Endothelial cell of hepatic sinusoid (primary cell): Measurements from ENCODE around the gene KRT36.

Source experiments
- in situ Hi-C: cut with HindIII; loops from 2 replicates; pipeline ENCODE4 v1.10.0; 2017; ENCODE audit warnings: low sequenced_read_pairs

The KRT36 gene

DNA sequence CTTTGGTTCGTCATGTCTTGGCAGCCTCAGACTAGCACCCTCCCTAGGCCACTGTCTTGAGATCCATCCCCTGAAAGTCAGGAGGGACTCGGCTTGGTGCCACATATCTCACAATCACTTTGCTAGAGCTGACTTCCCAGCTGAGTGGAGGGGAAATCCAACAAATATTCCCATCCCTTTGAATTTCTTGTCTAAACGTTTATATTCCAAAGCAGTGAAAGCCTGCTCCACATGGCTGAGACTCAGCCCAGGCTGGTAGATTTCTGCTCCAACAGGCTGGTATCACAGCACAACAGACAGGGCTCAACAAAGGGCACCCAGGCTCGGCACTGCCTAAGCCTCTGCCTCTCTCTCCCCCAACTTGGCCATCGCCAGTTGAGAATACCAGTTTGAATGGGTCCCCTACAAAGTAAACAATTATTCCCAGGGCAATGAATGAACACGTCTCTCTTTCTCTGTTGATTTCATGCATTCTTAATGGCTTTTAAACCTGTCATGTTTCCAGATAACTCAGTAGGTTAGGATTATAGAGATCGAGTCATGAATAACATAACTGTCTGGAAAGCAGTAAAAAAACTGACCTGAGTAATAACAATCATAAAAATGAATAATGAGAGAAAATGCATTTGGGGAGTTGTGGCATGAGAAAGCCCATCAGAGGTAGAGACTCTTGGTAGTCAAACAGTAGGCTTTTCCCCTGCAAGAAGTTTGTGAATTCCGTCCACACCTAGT is 14.7 kb upstream of the KRT36 start:
- in situ Hi-C loops: no loop called here

DNA sequence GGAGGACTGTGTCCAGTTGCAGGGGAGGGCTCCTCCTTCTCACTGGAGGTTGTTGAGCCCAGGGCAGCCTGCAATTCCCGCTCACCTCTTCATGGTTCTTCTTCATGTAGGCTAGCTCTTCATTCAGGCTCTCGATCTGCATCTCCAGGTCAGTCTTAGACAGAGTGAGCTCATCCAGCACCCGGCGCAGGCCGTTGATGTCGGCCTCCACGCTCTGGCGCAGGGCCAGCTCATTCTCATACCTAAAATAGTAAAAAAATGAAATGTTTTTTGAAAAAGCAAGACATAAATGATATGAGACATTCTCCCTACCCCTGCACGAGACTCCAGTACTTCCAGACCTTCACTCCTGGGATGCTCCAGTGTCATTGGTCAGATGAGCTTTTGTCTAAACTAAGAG is 13.5 kb upstream of the KRT36 start:
- in situ Hi-C loops: no loop called here

DNA sequence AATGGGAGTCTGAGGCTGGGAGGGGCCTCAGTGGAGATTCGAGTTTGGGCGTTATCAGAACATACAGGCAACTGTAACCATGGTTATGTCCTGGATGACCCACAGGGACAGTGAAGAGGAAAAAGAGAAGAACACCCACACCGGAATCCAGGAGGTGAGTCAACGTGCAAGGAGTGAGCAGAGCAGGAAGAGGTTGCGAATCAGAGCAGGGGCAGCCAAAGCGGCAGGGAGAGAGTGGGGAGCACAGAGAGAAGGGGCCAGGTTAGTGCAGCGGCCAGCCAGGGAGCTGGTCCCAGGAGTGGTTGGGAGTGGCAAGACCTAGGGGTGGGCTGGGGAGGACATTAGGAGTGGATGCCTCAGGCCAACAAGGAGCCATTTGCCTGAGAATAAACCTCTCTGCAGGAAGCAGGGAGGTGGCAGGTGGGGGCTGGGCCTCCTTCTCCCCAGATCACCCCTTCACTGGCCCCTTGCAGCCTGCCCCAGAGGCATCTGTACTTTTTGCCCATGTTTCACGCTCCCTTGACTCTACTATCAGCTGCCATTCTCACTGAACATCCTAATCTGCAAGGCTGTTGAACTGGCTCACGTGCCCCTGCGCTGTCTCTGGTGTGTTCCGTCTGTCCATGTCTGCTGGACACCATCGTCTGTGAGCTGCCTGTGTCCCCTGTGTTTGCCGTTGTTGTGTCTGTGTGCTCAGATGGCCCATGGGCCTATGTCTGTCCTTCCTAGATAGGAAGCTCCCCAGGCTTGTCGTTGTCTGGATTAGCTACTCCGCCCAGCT is 10.6 kb upstream of the KRT36 start:
- in situ Hi-C loops: no loop called here

DNA sequence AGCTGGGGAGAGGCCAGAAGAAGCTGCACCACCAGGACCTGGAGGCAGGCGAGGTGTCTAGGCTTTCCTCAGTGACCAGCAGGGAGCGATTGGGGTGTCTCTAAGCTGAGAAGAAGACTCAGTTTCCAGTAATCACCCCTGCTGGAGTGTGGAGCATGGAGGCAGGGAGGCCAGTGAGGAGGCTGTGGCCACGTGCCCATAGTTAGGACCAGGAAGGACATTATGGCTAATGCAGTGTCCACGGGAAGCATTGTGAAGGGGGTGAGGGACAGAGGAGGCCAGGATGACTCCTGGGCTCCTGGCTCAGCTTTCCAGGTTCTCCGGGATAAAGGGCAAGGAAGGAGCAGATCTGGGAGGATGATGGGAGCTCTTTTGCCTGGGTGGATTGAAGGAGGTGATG is 10.0 kb upstream of the KRT36 start:
- in situ Hi-C loops: no loop called here

DNA sequence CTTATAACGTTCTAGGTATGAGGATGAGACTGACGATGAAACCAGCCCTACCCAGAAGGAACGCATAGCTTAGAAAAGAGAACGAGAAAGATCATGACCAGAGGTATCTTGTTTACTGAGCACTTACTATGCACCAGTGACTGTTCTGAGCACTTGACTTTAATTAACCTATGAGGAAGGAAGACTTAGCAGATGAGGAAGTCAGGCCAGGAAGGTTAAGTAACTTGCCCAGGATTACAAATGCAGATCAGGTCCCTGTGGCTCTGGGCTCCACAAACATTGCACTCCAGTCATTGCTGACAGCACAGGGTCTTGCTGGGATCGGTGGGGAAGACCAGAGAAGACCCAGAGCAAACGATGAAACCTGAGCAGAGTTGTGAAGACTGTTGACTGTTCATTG is 8.6 kb upstream of the KRT36 start:
- in situ Hi-C loops: no loop called here

DNA sequence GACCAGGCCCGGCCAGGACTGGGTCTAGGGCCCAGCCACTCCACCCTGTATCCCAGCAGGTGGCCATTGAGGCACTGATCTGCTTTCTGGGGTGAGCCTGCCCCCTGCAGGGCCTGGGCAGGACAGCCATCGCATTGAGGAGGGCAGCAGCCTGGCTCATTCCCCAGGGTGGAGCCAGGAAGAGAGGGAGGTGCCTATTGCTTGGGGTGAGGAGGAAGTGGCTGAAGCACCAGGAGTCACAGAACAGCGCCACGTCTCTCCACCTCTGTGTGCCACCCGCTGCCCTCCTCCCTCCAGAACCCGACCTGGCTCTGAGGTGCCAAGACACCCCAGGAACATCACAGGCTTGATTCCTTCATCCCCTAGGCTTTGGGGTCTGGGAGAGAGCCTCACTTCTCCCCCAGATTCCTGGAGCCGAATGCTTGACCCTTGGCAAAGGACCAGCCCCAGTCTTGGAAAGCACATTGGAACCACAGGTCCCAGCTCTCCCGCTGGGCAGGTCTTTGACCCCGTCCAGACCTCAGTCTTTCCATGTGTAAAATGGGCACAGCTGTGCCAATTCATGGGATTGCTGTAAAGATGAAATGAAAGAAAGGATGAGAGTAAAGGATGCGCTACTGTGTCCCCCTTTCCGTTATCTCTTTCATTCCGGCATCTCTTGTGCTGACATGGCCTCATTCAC is 7.2 kb upstream of the KRT36 start:
- in situ Hi-C loops: no loop called here

DNA sequence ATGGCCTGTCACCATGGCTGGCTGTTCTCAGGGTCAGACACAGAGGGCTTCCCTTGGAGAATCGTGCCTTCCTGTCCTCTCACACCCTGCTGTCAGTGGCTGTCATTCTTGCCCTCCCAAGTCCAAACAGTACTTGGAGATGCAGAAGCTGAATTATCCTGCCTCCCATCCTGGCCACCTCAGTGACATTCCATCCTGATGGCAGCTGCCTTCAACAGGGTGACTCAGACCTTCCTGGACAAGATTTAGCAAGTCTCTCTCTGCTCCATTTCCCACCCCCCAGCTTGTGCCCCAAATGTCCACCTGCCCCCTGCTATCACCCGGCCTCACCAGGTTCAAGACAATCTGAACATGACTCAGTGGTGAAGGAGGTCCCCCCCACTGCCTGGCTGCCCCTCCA is 4.8 kb upstream of the KRT36 start:
- in situ Hi-C loops: loop anchor here (5.0 kb wide), 1 partner anchor 58 kb away; no protein-coding TSS in a partner anchor

DNA sequence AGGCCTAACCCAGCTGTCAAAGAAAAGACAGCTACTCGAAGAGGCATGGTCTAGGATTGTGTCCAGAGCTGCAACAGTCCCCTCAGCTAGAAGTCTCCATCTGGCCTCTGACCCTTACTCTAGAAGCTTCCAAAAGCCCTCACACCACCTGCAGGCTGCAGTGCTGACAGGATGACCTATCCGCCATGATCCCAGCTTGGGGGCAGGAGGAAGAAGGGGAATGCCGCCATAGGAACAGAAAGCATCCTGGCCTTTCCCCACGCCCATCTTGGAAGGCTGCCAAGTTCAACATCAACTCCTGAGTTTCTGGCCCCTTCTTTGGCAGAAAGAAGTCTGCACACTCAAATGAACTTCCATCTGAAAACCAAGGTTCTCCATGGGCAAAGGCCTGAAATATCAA is 3.1 kb upstream of the KRT36 start:
- in situ Hi-C loops: loop anchor here (5.0 kb wide), 1 partner anchor 60 kb away; no protein-coding TSS in a partner anchor

DNA sequence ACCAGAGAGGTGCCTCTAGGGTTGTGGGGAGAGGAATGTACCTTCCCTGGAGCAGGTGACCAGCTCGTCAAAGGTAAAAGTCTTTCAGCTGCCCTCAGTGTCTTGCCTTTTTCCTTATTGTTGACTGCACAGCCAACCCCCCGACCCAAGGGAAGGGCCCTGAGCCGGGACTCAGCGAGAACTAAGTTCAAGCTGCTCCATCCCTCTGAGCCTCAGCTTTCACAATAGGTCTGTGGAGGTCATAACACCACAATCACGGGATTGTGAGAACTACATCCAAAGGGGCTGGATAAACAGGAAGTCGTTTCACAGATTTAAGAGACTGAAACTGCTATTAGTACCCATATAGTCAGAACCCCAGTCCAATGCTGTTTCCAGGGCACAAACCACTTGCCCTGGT is 2.6 kb upstream of the KRT36 start:
- in situ Hi-C loops: loop anchor here (5.0 kb wide), 1 partner anchor 60 kb away; no protein-coding TSS in a partner anchor

DNA sequence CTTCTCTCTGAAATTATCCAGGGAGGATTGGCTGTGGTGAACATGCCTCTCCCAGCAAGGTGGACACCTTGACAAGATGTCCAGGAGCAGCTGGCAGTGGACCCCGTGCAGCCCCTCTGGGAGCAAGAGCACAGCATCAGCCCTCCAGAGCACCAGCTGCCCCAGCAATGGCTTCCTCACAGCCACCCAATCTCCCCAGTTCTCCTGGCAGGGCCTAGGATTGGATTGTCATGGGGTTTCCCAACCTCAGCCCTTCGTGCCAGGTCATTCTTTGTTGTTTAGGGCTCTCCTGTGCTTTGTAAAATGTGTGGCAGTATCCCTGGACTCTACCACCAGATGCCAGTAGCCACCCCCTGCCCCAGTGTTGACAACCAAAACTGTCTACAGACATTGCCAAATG is 1.8 kb upstream of the KRT36 start:
- in situ Hi-C loops: loop anchor here (5.0 kb wide), 1 partner anchor 61 kb away; no protein-coding TSS in a partner anchor

DNA sequence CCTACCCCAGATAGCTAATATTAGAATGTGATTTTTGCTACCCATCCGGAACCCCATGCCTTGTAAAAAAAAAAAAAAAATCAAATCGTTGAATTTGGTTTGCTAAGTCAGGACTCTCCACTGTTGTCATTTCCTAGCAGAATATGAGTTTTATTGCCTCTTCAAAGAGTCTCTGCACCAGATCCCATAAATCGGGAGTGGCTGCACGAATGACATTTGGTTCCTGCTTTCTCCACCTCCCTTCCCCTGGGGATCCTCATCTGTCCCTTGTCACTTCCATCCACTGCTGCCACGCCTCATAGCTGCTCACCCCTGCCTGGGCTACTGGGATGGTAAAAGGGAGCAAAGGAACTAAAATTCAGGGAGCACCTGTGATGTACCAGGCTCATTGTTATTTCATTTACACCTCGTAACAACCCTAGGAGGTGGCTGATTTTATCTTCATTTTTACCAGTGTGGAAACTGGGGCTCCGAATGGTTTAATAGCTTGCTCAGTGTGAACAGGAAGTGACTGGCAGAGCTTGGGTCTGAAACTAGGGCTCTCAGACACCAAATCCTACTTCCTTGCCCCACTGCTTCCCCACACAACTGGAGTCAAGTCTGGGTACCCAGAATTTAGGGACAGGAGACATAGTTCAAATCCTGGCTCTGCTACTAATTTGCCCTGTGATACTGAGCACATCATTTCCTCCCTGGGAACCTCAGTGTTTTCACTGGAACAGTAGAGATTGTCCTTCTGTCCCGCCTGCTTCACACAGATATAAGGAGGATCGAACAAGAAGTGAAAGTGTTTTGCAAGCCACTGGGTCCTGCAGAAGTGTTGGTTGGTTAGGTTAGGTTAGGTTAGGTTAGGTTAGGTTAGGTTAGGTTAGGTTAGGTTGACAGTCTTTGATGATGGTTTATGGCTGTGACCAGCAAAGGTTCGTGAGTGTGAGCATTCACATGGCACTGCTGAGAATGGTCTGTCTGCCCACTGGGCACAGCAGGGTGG is 585 bp upstream of the KRT36 start:
- in situ Hi-C loops: loop anchor here (5.0 kb wide), 1 partner anchor 62 kb away; no protein-coding TSS in a partner anchor

DNA sequence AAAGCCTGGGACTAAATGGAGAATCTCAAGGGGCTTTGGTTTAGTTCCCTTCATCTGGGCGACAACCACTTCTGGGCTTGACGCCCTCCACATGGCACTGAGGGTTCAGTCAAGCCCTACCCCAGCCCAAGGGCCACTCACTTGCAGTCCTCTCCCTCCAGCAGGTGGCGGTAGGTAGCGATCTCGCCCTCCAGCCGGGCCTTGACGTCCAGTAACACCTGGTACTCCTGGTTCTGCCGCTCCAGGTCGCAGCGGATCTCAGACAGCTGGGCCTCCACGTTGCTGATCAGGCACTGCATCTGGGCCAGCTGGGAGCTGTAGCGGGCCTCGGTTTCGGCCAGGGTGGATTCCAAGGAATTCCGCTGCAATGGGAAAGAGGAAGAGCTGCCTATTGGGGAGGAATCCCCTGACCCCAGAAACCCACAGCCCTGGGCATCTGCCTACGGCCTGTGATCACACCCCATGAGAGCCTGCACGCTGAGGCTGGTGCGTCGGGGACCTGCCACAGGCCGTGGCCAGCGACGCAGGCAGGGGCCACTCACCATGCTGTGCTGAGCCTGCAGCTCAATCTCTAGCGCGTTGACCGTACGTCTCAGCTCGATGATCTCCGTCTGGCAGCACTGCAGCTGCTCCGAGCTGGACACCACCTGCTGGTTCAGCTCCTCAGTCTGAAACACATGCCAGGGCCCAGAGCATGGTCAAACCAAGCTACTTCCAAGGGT is 2.7 kb downstream of the KRT36 start:
- in situ Hi-C loops: no loop called here

DNA sequence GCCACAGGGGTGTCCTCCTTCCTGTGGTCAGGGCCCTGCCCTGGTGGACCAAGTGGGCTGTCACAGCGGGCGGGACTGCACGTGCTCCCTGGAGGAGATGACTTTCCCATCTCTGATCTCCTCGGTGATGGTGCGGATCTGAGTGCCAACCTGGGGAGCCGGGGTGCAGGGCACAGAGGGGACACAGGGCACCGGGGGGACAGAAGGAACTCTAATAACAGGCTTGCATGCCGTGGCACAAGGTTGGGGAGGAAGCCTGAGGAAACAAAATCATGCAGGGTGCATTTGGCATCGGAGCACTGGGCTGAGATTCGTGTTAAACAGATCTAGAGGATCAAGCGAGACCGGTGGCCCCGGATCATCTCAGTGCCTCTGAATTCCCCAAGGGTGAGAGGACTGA is 3.4 kb downstream of the KRT36 start:
- in situ Hi-C loops: no loop called here

DNA sequence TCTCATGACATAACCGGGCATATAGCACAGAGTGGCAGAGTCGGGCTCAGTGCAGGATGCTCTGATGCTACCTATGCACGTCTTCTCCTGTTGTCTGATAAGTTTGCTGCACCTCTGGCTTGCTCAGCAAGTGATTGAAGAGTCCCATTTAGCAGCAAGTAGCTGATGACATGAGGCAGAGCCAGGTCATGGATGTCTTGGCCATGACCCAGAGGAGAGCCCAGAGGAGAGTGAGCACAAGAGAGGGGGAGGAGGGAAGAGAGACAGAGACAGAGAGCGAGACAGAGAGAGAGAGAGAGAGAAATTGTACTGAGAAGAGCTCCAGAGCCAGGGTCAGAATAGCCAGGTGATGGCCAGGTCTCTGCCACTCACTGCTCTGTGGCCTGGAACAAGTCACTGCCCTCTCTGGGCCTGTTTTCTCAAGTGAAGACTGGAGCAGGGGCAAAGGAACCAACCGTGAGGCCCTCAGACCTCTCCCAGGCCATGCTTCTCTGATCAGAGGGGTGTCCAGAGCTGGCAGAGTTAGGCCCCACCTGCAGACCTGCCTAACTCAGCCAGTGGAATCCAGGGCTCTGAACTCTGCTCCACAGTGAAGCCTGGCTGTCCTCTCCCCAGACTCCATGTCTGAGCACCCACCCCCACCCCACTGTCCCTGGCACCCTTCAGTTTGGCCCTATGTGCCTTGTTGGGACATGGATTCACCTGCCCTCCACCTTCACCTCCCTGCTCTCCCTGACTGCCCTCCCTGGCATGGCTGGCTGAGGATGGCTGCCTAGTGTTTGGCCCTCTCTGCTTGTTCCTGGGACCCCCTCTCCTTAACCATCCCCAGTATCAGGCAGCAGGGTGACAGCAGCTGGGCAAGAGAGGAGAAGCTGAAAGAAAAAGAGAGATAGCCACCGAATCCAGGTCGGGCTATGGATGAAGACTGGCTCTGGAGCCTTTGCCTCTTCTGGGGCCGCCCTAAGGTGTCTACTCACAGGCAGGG is 4.5 kb downstream of the KRT36 start:
- in situ Hi-C loops: no loop called here

DNA sequence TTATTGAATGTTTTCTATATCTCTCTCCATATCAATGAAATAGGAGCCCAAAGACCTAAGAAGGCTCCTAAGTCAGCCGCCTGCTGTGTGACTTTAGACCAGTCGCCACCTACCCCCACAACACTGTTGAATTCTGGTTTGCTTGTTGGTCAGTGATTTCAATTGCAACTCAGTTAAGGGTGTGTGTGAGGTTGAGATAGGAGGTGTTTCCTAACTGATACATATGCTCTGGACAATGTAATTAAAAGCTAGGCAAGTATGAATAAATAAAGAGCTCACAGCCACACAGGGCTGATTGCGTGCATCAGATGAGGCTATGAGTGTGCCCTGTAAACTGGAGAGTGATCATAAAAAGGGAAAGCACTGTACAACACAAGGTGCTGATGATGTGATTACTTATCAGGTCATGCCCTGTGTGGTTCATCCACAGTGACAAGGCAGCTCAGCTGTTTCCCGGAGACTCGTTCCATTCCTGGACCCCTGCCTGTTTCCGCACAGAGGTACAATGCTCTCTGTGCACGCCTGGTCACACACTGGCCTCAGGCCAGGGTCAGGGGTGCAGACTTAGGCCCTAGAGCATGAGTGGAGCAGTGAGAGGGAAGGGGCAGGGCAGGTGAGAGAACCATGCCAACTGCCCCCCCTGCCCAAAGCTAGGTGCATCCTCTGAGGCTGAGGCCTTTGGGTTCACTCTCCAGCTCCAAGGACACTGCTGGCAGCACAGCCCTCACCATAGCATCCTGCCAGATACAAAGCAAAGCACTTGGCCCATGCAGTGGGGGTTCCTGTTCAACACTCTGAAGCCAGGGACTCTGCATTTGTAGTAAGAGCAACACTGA is 5.5 kb downstream of the KRT36 start:
- in situ Hi-C loops: no loop called here

DNA sequence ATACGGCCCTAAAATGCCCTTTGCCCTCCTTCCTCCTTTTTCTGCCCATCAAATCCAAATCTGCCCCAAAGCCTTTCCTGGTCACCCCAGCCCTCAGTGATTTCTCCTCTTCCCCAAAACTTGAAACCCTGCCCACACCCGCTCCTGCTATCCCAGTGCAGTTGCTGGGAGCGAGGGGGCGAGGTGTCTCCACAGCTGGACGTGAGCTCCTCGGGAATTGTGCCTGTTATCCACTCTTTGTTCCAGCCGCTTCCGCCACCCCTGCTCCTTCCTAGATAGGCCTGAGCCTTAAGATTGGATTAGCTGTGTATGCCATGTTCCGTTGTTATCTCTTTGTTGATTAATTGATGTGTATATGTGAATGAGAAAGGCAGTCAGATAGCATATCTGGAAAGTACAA is 6.2 kb downstream of the KRT36 start:
- in situ Hi-C loops: no loop called here

DNA sequence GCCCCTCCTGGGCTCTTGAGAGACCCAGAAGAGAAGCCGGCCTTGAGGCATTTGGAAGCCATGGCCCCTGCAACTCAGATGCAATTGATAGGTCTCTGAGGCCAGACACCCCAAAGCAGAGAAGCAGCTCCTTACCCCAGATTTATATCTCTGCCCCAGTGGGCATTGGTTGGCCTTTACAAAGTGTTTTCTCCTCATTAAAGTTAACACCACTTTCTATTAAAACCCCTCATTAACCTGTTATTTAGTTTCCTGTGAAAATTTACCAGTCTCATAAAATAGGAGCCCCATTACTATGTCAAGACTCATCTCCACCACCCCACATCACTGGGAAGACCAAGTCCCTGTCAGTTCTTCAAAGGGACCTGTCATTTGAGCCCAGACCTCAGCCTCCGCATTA is 8.7 kb downstream of the KRT36 start, which contains the start of gene KRT35:
TSS of gene KRT35 (minus strand) at position 116 of the 400 bp plus-strand sequence. CDS start at position 62, 54 bp downstream.
- in situ Hi-C loops: no loop called here

DNA sequence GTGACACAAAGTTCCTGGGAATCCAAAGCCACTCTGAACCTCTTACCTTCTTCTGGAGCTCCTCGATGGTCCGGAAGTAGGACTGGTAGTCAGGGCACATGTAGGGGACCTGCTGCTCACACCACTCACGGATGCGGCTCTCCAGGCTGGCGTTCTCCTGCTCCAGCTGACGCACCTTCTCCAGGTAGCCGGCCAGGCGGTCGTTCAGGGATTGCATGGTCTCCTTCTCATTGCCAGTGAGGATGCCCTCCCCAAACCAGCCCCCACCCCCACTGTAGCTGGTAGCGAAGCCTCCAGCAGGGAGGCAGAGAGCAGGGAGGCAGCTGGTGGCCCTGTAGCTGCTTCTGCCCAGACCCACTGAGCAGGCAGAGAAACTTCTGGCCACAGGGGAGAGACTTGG is 9.1 kb downstream of the KRT36 start:
- in situ Hi-C loops: no loop called here
